BLaER1 (cell line): Measurements from ENCODE around the gene UNC13B.

ENCODE experiments used
- H3K27ac ChIP-seq: shearing (Covaris generic); formaldehyde crosslinking; 2 replicates; pipeline ENCODE4 v1.8.1; 2022
- H3K27me3 ChIP-seq: shearing (Covaris generic); formaldehyde crosslinking; 2 replicates; pipeline ENCODE4 v1.8.1; 2022
- H3K36me3 ChIP-seq: shearing (Covaris generic); formaldehyde crosslinking; 2 replicates; pipeline ENCODE4 v1.8.1; 2022
- H3K4me1 ChIP-seq: shearing (Covaris generic); formaldehyde crosslinking; 2 replicates; pipeline ENCODE4 v1.8.1; 2022
- H3K4me2 ChIP-seq: shearing (Covaris generic); formaldehyde crosslinking; 2 replicates; pipeline ENCODE4 v1.8.1; 2022
- H3K4me3 ChIP-seq: shearing (Covaris generic); formaldehyde crosslinking; 2 replicates; pipeline ENCODE4 v1.8.1; 2022
- H3K9ac ChIP-seq: shearing (Covaris generic); formaldehyde crosslinking; 2 replicates; pipeline ENCODE4 v1.8.1; 2022
- H3K9me3 ChIP-seq: shearing (Covaris generic); formaldehyde crosslinking; 2 replicates; pipeline ENCODE4 v1.8.1; 2022
- H4K20me1 ChIP-seq: shearing (Covaris generic); formaldehyde crosslinking; 2 replicates; pipeline ENCODE4 v1.8.1; 2022
- Cebpa-rat ChIP-seq: shearing (Covaris generic); IDR thresholded peaks from 2 replicates; pipeline ENCODE4 v1.8.1; 2022

Gene UNC13B

GRCh38 chr9:35364817-35365585 lies 203.2 kb downstream of the UNC13B start:
- Histone ChIP-seq H3K4me3 (no peak overlapping the region), H3K4me2 (no peak overlapping the region), H3K27ac (no peak overlapping the region), H3K9me3 (no peaks in the 10 kb centered on the region), H3K36me3 (no peaks in the 10 kb centered on the region), H4K20me1 (no peaks in the 10 kb centered on the region), H3K4me1 (no peaks in the 10 kb centered on the region), H3K27me3 (no peaks in the 10 kb centered on the region), H3K9ac (no peak overlapping the region)
- TF ChIP-seq Cebpa-rat: no peak

DNA sequence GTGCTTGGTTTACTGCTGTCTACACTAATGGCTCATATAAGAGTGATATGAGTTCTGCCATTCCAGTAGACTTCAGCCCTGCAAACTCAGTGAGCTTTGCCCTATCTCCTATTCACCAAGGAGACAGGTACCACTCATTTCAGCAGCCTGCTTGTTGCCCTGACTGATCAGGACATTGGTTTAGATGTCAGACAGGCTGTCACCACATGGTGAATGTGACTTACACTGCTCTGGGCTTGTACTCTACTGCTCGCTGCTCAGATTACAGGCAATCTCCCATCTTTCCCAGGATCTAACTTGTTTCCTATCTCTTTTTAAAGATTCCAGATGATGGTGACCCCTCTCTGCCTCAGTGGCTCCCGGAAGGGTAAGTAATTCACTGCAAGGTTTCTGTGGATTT lies 204.8 kb downstream of the UNC13B start:
- no peak overlapping the region for H3K4me3 ChIP-seq
- no peak overlapping the region for H3K4me2 ChIP-seq
- no peak for TF ChIP-seq Cebpa-rat
- no peak overlapping the region for H3K9ac ChIP-seq
- H3K36me3 ChIP-seq: no peaks in the 10 kb centered on the region
- no peaks in the 10 kb centered on the region for H4K20me1 ChIP-seq
- H3K9me3 ChIP-seq: no peaks in the 10 kb centered on the region
- H3K27ac ChIP-seq: no peak overlapping the region
- H3K27me3 ChIP-seq: no peaks in the 10 kb centered on the region
- no peaks in the 10 kb centered on the region for H3K4me1 ChIP-seq

DNA sequence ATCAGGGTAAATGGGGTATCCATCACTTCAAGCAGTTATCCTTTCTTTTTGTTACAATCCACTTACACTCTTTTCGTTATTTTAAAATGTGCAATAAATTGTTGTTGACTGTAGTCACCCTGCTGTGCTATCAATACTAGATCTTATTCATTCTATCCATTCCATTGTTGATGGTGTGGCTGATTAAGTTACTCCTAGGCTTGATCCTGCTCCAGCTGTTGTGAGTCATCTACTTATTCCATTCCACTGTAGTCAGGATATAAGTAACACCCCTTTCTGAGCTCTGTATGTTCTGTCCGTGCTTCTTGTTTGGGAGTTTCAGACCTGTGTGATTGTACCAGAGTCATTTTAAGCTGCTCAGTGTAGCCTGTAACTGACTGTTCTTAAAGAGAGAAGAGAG lies 205.6 kb downstream of the UNC13B start:
- no peaks in the 10 kb centered on the region for H3K36me3 ChIP-seq
- H3K27me3 ChIP-seq: no peaks in the 10 kb centered on the region
- H3K4me1 ChIP-seq: no peaks in the 10 kb centered on the region
- no peak overlapping the region for H3K4me2 ChIP-seq
- H3K9me3 ChIP-seq: no peaks in the 10 kb centered on the region
- H4K20me1 ChIP-seq: no peaks in the 10 kb centered on the region
- H3K9ac ChIP-seq: no peak overlapping the region
- H3K27ac ChIP-seq: no peak overlapping the region
- TF ChIP-seq Cebpa-rat: no peak
- no peak overlapping the region for H3K4me3 ChIP-seq

- no peaks in the 10 kb centered on the region for H3K36me3 ChIP-seq
These were observed 208.4 kb downstream of the UNC13B start for GRCh38 chr9:35370241-35370640.

GRCh38 chr9:35374436-35374835 lies 212.6 kb downstream of the UNC13B start:
- H3K9me3 ChIP-seq: no peaks in the 10 kb centered on the region
- H3K9ac ChIP-seq: no peak overlapping the region
- no peaks in the 10 kb centered on the region for H3K27me3 ChIP-seq
- H3K36me3 ChIP-seq: no peaks in the 10 kb centered on the region
- H3K27ac ChIP-seq: no peak overlapping the region
- no peak overlapping the region for H3K4me3 ChIP-seq
- TF ChIP-seq Cebpa-rat: no peak
- no peaks in the 10 kb centered on the region for H4K20me1 ChIP-seq
- no peak overlapping the region for H3K4me2 ChIP-seq
- no peaks in the 10 kb centered on the region for H3K4me1 ChIP-seq

More at GRCh38 chr9:35370241-35370640, 208.4 kb downstream of the UNC13B start:
- no peaks in the 10 kb centered on the region for H3K27me3 ChIP-seq
- H4K20me1 ChIP-seq: no peaks in the 10 kb centered on the region
- H3K4me1 ChIP-seq: no peaks in the 10 kb centered on the region
- TF ChIP-seq Cebpa-rat: no peak
- H3K4me3 ChIP-seq: no peak overlapping the region
- H3K4me2 ChIP-seq: no peak overlapping the region
- H3K27ac ChIP-seq: no peak overlapping the region
- H3K9ac ChIP-seq: no peak overlapping the region
- H3K9me3 ChIP-seq: no peaks in the 10 kb centered on the region

DNA sequence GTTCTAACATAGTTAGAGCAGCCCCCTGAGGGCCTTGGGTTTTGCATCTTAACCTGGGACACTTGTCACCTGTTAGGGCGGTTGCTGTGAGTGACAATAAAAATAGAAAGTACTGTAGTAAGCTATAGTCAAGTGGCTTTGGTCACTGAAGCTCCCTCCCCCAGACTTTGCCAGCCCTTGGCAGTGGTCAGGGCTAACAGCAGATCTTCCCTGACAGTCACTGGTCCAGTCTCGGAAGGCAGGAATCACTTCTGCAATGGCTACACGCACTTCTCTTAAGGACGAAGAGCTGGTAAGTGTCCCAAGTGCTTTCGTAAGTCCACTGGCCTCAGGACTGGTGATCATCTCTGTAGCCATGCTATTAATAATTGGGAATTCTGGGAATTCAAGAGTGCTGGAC lies 213.1 kb downstream of the UNC13B start:
- H4K20me1 ChIP-seq: no peaks in the 10 kb centered on the region

DNA sequence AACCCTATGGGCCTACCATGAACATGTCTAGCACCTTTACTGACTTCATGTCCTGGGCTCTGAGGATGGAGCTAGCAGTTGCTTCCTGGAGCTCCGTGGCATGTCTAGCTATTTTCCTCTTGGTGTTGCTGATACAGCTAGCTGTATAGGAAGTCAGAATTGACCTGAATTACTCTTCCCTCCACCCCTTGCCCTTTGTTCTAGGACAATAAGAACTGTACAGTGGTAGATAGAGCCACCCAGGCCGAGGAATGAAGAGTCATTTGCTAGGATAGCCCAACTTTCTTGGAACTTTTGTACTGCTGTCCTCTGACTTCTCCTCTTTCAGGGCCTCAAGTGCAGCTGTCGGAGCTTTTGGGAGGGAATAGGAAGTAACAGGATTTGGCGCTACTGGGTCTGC lies 218.2 kb downstream of the UNC13B start:
- no peaks in the 10 kb centered on the region for H3K27me3 ChIP-seq
- peaks cover 9% of the 10 kb centered on the region; the same call in 1 of the 2 replicates for H3K36me3 ChIP-seq
- no peaks in the 10 kb centered on the region for H4K20me1 ChIP-seq
- H3K27ac ChIP-seq: no peak overlapping the region
- no peak for TF ChIP-seq Cebpa-rat
- no peaks in the 10 kb centered on the region for H3K9me3 ChIP-seq
- no peak overlapping the region for H3K4me3 ChIP-seq
- H3K4me1 ChIP-seq: peaks cover 9% of the 10 kb centered on the region
- H3K9ac ChIP-seq: no peak overlapping the region
- H3K4me2 ChIP-seq: no peak overlapping the region

More for the DNA sequence above, 213.1 kb downstream of the UNC13B start:
- H3K27me3 ChIP-seq: no peaks in the 10 kb centered on the region
- no peaks in the 10 kb centered on the region for H3K36me3 ChIP-seq
- no peaks in the 10 kb centered on the region for H3K4me1 ChIP-seq
- no peak overlapping the region for H3K4me2 ChIP-seq
- H3K27ac ChIP-seq: no peak overlapping the region
- no peak overlapping the region for H3K9ac ChIP-seq
- H3K4me3 ChIP-seq: no peak overlapping the region
- no peaks in the 10 kb centered on the region for H3K9me3 ChIP-seq
- no peak for TF ChIP-seq Cebpa-rat

DNA sequence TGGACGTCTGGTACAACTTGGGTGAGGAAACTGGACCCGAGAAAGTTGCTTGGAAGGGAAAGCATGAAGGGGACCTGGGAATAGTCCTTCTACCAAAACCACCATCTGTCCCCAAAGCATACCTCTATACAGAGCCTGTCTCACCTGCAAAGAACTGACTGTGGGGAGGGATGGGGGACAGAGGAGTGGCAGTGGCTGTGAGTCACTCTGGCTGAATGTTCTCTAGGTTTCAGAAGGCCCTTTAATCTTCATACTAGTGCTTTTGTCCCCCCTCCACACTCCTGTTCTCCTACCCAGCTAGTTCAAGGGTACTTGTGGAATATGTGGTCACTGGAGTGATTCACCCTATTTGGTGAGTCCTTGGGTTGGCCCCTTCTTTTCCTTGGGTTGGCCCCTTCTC lies 218.8 kb downstream of the UNC13B start:
- Histone ChIP-seq H3K27me3 (no peaks in the 10 kb centered on the region), H3K4me2 (no peak overlapping the region), H3K4me3 (no peak overlapping the region), H3K36me3 (peaks cover 9% of the 10 kb centered on the region; the same call in 1 of the 2 replicates), H3K4me1 (peaks cover 9% of the 10 kb centered on the region), H3K27ac (no peak overlapping the region), H3K9ac (no peak overlapping the region), H3K9me3 (no peaks in the 10 kb centered on the region), H4K20me1 (no peaks in the 10 kb centered on the region)
- no peak for TF ChIP-seq Cebpa-rat

GRCh38 chr9:35385042-35385441 lies 223.2 kb downstream of the UNC13B start:
- no peaks in the 10 kb centered on the region for H3K27me3 ChIP-seq
- no peak overlapping the region for H3K4me2 ChIP-seq
- no peaks in the 10 kb centered on the region for H3K9me3 ChIP-seq
- no peak overlapping the region for H3K4me3 ChIP-seq
- no peak overlapping the region for H3K27ac ChIP-seq
- H3K36me3 ChIP-seq: peaks cover 9% of the 10 kb centered on the region
- H4K20me1 ChIP-seq: no peaks in the 10 kb centered on the region
- no peak for TF ChIP-seq Cebpa-rat
- H3K9ac ChIP-seq: no peak overlapping the region
- H3K4me1 ChIP-seq: peaks cover 9% of the 10 kb centered on the region

GRCh38 chr9:35395076-35395705 lies 233.4 kb downstream of the UNC13B start:
- no peak overlapping the region for H3K4me3 ChIP-seq
- H4K20me1 ChIP-seq: no peaks in the 10 kb centered on the region
- no peaks in the 10 kb centered on the region for H3K27me3 ChIP-seq
- no peak overlapping the region for H3K4me2 ChIP-seq
- no peaks in the 10 kb centered on the region for H3K4me1 ChIP-seq
- H3K9me3 ChIP-seq: no peaks in the 10 kb centered on the region
- H3K36me3 ChIP-seq: peaks cover 4% of the 10 kb centered on the region; the same call in 1 of the 2 replicates
- H3K9ac ChIP-seq: no peak overlapping the region
- H3K27ac ChIP-seq: no peak overlapping the region
- TF ChIP-seq Cebpa-rat: no peak
